Tibial nerve (tissue), 4 donors: Measurements from ENCODE around the gene TMEM158. TPM values are rescaled to one million over a fixed set of nuclear protein-coding genes. Genes with fewer than 3 reads are reported as not detected.

Experiments used
- small RNA-seq: library from RNA; depleted of rRNA; stranded (forward); fragments of <200 nt; gene quantifications from one replicate; pipeline ENCODE3, GENCODE V24; 2016
- total RNA-seq, 4 donors: library from RNA; depleted of rRNA; stranded (reverse); fragments of >200 nt; gene quantifications; one replicate each; pipeline ENCODE4 v1.1.0, GENCODE V29; 2016

The TMEM158 gene
- total RNA-seq, 4 donors from 2014 or later, result 1.8 to 3.8 (median 2.7) TPM; not detected in 1

Small RNA genes lying within 50 kb of the gene (small RNA-seq; reads per million reads assigned to genes)
- not detected for gene RF00012

Other genes starting within 250 kb of the TMEM158 start
- 100 to 1,000 TPM; 137 to 819 (median 340) TPM for gene CLEC3B, start 200.0 kb downstream of the TMEM158 start, total RNA-seq
- gene CDCP1, start 79.9 kb downstream of the TMEM158 start, total RNA-seq, result 1 to 10 TPM in 2 of 4 donors, under 1 TPM in 2; 0.20 to 3.0 (median 1.2) TPM
- 10 to 100 TPM; 11.6 to 25.5 (median 15.9) TPM for gene LARS2, start 162.3 kb upstream of the TMEM158 start, total RNA-seq